Measurements from ENCODE around the gene GPC5.

DNA sequence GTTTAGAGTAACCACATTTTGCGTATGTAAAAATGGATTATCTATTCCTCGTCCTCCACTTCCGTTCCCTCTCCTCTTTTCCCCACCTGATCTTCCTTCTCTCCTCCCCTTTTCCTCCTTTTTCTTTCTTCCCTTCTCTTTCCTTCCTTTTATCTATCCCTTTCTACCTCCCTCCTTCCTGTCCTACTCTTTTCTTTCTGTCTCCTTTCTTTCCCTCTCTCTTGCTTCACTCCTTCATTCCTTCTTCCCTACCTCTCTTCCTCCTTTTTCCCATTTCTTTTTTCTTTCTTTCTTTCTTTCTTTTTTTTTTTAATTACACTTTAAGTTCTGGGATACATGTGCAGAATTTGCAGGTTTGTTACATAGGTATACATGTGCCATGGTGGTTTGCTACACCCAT is 1139.7 kb downstream of the GPC5 start:
- TF ChIP-seq EGR1 (IDR thresholded peaks at IDR 0.05) = no peak
- TF ChIP-seq RAD21 (IDR thresholded peaks at IDR 0.05; ENCODE audit: low read depth) = no peak
- TF ChIP-seq, protein P1, sequence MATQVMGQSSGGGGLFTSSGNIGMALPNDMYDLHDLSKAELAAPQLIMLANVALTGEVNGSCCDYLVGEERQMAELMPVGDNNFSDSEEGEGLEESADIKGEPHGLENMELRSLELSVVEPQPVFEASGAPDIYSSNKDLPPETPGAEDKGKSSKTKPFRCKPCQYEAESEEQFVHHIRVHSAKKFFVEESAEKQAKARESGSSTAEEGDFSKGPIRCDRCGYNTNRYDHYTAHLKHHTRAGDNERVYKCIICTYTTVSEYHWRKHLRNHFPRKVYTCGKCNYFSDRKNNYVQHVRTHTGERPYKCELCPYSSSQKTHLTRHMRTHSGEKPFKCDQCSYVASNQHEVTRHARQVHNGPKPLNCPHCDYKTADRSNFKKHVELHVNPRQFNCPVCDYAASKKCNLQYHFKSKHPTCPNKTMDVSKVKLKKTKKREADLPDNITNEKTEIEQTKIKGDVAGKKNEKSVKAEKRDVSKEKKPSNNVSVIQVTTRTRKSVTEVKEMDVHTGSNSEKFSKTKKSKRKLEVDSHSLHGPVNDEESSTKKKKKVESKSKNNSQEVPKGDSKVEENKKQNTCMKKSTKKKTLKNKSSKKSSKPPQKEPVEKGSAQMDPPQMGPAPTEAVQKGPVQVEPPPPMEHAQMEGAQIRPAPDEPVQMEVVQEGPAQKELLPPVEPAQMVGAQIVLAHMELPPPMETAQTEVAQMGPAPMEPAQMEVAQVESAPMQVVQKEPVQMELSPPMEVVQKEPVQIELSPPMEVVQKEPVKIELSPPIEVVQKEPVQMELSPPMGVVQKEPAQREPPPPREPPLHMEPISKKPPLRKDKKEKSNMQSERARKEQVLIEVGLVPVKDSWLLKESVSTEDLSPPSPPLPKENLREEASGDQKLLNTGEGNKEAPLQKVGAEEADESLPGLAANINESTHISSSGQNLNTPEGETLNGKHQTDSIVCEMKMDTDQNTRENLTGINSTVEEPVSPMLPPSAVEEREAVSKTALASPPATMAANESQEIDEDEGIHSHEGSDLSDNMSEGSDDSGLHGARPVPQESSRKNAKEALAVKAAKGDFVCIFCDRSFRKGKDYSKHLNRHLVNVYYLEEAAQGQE (IDR thresholded peaks at IDR 0.05; ENCODE audit: low read depth) = no peak
- TF ChIP-seq YY1 (IDR thresholded peaks at IDR 0.05; ENCODE audit: low read depth) = no peak
- no peak for TF ChIP-seq EP300 (IDR thresholded peaks at IDR 0.05; ENCODE audit: borderline replicate concordance)
- no peak for TF ChIP-seq TAF1 (IDR thresholded peaks at IDR 0.05; ENCODE audit: low read depth)
- TF ChIP-seq TEAD4 (IDR thresholded peaks at IDR 0.05) = no peak
- no peak for TF ChIP-seq FOXM1 (IDR thresholded peaks at IDR 0.05; ENCODE audit: borderline replicate concordance, low read depth)
- no peak for TF ChIP-seq CEBPB (IDR thresholded peaks at IDR 0.05)
- no peak for TF ChIP-seq NFIC (IDR thresholded peaks at IDR 0.05)
- TF ChIP-seq, protein P2, sequence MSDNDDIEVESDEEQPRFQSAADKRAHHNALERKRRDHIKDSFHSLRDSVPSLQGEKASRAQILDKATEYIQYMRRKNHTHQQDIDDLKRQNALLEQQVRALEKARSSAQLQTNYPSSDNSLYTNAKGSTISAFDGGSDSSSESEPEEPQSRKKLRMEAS (IDR thresholded peaks at IDR 0.05) = no peak
- TF ChIP-seq CREB1 (IDR thresholded peaks at IDR 0.05; ENCODE audit: low read depth) = no peak
- TF ChIP-seq TCF12 (IDR thresholded peaks at IDR 0.05; ENCODE audit: low read depth) = no peak
